ENCODE results near the gene WDFY2.

WDFY2 gene

DNA sequence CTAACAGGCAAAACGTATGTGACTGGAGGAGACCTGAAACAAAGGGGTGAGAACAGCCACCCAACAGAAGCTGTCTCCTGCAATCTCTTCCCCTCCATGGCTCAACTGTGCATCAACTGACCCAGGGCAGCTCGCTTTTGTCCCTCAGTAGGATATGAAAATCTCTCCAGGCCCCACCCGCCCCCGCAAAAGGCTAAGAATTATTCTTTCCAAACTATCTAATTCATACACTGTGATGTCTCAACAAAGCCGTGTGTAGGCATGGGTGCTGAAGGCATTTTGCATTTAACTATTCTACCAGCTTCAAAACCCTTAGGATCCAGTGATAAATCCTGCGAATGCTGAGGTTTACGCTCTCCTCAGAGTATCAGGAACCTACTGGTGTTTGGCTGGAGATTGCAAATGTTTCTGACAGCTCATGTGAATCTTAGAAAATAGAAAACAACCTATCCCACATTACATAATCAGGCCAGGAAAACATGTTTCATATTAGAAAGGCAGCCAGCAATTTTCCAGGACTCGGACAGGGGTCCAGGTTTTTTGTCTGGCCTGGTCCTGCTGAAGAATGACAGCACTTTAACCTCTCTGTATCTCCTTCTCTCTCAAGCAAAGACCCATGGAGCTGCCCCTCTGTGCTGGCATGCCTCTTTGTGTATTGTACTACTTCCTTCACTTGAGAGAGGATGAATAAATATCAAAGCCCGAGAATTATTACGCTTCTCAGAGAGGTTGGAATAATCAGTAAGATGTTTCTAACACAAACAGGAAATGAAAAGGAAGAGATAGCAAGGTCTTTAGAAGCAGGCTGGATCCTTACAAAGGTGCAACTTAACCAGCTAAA is 202.4 kb downstream of the WDFY2 start:
- DNase-seq (ENCODE audit: low read depth in 3 of 3, low spot score in 1 of 3) = no peak

DNA sequence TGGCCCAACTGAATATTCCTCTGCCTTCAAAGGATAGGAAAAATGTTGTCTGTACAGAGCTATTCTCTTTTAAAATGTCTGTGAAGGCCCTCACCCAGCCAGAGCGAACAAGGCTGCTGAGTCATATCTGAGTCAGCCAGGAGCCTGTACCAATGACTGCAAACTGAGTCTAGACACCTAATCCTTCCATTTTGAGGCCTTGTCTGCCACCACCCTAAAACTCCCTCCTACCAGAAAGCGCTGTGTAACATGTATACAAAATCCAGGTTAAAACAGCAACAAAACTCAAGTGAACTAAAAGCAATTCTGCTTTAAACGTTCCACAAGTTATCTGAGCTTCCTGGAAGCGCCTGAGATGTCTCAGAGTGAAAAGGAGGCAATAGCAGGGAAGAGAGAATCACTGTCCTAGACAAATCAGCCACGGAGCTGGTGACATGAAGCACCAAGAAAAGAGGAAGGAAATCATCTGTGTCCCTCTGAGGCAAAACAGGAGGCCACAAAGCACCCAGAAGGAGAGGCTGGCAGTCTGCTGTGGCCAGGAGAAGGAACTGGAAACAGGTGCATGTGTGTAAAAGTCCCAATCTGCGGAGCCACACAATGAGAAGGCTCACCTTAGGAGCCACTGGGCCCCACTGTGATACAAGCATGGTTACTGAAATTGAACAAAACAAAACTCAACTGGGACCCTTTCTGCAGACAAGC is 209.5 kb downstream of the WDFY2 start:
- no peak for DNase-seq (ENCODE audit: low read depth in 3 of 3, low spot score in 1 of 3)

DNA sequence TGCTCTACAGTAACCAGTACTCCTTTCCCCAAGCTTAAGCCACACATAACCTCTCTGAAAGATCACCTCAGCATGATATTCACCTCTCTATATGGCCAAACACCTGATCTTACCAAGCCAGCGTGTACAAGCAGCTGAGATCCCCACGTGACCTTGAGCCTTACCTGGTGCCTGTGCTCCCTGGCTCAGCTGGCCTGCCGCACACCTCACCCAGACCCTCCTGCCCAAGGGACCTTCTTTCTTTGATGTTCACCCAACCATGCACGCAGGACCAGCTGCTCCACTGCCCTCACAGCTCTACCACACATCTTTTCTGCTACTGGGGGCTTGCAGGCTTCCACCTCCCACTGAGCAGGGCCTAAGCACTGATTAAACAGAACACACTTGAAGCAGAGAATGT is 210.7 kb downstream of the WDFY2 start:
- DNase-seq (ENCODE audit: low read depth in 3 of 3, low spot score in 1 of 3) = no peak

DNA sequence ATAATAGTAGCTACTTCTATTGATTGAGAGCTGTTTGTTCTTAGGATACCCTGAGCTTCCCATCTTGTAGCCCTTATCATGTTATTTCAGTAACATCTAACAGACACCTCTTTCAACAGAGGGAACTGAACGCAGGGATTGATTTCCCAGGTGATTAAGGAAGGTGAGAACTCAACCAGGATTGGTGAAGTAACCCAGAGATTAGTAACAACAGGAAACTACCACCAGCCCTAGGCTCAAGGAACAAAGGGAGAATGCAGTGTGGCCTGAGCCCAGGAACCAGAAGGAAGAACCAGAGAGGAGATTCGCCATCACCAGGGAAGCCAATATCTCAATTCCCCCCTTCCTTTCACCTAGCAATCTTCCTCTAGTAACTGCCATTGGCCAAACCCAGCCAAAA is 211.2 kb downstream of the WDFY2 start:
- DNase-seq (ENCODE audit: low read depth in 3 of 3, low spot score in 1 of 3) = no peak

DNA sequence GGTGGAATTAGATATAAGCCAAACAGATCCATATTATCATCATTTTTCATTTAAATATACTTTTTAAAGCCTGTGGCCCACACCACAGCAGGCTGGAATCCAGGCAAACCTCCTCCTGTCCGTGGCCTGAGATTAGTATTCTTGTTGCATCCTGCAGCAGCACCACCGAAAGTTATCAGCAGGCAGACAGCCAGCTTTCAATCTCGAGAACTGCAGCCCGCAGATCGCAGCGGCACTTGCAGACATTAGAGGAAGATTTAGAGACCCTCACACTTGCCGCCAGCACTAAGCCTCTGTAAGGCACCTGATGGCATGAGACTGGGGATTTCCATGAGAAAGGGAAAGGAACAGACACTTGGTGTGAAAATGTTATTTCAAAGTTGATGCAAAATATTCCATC is 212.3 kb downstream of the WDFY2 start:
- no peak for DNase-seq (ENCODE audit: low read depth in 3 of 3, low spot score in 1 of 3)

DNA sequence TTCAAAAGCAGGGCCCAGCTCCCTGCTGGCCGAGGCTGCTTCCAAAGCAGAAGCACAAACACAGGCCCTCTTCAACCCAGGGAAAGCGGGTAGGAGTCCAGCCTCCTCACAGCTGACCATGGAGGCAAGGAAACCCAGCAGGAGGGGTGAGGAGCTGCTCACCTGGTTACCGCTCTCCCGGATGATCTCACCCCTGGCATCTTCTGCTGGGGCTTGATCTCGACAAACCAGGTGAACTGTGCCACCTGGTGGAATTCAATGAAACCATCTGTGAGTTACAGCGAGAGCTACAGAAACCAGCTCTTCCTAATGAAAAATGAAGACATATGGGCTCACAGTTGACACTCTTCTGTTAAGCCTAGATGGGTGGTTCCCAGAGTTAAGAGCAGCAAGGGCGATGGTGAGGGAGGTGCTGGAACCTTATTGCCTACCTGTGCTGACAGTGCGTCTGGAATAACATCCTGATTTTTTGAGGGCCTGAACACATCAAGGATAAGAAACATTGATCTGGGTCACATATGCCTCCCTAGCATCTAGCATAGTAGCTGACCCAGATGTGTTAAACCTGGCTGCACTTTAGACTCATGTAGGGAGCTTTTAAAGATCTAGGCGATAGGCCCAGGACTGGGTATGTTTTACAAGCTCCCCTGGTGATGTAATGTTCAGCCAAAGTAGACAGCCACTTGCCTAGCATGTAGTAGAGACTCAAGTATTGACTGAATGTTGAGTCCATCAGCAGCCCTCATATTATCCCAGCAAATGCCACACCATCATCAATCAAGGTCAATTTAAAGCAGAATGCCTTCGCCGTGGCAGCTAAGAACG is 213.6 kb downstream of the WDFY2 start:
- peak in 2 of 3 donors; percentile 33 to 37 for DNase-seq (ENCODE audit: low read depth in 3 of 3, low spot score in 1 of 3)

DNA sequence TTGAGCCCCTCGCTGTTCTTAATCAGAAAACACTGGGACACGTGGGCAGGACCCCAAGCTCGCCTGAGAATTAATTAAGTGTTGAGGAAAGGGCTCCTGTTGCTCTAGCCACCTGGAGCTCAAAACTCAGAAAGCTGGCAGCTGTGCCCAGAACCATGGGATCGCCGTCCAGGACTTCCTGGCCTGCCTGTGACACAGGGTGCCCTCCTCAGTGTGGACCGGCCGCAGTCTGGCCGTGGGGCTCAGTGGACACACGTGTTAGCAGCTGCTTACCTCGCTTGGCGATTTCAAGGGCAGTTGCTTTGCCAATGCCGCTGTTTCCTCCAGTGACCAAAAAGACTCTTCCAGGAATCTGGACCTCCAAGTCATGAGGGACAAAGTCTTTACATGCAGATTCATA is 215.0 kb downstream of the WDFY2 start:
- DNase-seq (ENCODE audit: low read depth in 3 of 3, low spot score in 1 of 3) = no peak

DNA sequence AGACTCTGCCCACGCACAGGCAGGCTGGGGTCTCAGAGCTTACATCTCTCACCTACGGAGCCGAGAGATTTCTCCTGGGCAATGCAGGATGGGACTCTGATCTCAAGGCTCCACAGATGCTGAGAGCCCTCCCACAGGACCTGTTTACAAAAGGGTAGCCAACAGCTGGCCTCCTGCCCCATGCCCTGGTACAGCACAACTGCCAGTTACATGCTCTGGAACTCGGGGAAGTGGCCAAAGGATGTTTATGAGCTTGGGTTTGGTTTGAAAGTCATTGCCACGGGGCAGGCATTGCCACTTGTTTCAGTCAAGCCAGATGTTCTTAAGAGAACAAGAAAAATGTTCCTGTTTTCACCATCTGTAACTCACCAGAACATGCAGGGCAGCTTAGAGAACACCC is 216.2 kb downstream of the WDFY2 start:
- no peak for DNase-seq (ENCODE audit: low read depth in 3 of 3, low spot score in 1 of 3)

DNA sequence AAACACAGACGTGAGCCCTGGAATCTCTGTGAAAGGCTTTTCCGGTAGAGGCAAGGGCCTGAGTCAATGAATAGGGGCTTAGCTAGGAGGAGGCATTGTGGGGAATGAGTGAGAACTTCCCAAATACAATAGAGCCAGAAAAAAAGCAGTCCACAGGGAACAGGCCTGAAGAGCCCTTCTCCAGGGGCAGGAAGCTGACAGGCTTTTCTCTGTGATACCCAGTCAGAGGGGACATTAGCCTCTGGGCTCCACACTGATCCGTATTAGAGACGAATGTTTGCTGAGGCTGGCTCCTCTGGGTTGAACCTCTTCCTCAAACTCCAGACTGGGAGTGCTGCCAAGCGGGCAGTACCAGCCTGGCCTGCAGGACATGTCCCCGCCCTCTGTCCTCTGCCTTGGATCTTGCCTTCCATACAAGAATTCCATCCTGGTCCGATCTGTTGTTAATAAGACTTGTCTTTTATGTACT is 217.4 kb downstream of the WDFY2 start:
- no peak for DNase-seq (ENCODE audit: low read depth in 3 of 3, low spot score in 1 of 3)

DNA sequence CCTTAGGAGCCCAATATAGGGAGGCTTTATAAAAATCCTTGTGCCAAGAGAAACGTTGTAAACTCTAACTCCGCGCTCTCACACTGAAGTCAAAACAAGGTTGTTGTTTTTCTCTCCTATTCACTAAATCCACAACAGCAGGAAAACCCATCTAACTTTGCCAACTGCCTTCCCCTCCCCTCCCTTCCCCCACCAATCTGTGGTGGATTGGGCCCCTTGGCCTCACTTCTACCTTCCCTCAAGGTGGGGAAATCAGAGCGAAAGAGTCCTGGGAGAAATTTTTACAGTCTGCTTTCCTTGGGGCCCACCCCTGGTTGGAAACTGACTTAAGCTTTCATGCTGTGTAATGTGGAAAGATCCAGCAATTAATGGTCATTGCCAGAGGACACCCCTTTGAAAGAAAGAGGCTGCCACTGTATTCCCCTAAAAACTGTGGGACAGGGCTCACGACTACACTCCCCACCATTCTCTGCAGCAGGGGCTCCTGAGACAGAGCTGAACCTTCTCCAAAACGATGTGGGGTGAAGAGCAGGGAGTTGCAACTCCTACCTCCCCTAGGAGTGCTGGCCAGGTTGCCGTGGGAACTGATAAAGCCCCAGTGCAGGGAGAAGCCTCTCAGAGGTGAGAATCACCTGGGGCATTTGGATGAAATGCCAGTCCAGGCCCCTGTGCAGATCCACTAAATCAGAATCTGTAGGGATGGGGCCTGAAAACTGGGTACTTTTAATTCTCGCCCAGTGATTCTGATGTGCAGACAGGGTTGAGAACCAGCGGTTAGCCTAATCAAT is 218.6 kb downstream of the WDFY2 start:
- DNase-seq (ENCODE audit: low read depth in 3 of 3, low spot score in 1 of 3) = no peak

DNA sequence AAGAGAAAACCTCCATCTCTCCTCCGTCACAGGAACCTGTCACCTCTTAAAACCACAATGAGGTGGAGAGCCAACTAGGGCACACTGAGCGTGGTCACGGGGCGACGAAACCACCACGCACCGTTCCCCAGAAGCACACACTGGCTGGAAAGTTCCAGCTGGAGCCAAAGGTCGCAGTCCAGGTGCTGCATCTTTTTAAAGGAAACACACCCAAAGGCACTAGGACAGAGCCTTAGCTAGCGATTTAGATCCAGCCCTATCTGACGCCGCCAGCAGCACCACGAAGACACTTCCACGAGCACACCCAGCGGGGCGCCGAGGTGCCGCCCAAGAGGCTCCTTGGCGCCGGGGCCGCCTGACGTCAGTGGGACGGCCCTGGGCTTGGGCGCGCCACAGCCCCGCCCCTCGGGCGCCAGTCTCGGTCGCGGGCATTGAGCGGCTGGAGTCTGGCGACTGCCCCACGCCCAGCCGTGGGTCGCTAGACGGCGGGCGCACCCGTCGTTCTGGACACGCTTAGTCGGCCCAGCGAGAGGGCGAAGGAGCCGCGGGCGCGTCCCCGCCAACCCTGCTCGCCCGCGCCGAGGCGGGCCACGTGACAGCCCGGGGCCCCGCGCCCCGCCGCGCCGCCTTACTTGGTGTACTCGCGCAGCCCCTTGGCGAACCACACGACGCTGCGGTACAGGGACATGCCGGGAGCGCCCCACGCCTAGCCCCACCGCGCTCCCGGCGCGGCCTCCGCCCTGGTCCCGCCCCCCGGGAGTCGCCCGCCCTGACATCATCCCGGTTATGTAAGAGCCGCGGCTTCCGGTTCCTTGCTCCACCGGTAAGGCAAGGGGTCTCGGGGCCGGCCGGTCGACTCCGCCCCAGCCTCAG is 219.4 kb downstream of the WDFY2 start, which contains the start of gene DHRS12:
Gene DHRS12 (minus strand): TSS at position 742 of the 873 bp plus-strand sequence. CDS start 4,504 bp downstream, outside the sequence.
- peak; percentile 67 to 74 (median 68) for DNase-seq (ENCODE audit: low read depth in 3 of 3, low spot score in 1 of 3)

DNA sequence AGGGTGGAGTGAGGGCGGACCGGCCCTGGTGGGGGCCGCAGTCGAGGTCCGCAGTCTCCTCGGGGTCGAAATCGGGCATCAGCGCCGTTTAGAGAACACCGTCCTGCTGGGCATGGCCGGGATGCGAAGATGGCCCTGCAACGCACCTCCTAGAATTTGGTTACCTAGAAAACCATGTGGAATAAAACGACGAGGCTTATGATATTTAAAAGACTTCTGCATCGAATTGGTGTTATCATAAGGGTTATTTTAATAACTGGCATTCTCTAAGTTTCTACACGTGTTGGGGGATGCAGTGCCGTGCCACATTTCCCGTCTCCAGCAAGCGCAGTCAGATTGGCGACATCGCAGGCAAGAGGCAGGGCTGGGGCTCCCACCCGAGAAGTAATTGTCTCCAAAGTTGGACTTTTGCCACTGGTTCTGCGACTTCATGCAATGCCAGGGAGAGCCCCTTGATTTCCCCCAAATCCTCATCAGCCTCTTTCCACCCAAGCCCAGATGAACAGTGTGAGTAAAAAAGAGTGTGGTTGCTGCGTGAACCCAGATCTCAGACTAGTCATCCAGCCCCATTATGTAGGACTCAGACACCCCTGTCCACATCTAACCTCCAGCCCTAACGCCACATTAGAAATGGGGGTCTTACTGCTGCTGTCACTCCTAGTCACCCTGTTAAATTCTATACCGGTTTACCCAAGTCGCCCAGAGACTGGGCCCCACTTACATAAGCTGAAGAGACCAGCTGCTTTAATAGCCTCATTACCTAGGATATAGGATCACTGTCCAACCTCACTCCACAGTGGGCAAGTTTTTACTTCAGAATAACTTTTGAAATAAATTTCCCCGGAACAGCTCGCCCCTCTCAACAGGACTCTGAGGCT is 220.3 kb downstream of the WDFY2 start:
- no peak for DNase-seq (ENCODE audit: low read depth in 3 of 3, low spot score in 1 of 3)

DNA sequence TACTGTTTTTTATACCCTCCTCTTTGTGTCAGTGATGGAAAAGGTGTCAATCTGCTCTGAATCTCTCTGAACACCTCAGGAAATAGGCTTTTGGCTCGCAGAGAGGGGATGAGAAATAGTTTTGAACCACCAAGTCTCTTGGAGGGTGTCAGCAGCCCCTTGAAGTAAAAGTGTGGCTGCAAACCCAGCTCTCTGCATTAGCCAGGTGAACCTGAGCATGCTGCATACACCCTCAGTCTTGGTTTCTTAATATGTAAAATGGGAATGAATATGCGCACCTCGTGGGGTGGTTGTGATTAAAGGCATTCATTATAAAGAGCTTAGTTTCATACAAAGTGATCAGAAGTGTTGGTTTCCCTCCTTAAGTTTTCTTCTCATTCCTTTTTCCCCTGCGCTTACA is 221.1 kb downstream of the WDFY2 start:
- DNase-seq (ENCODE audit: low read depth in 3 of 3, low spot score in 1 of 3) = no peak

DNA sequence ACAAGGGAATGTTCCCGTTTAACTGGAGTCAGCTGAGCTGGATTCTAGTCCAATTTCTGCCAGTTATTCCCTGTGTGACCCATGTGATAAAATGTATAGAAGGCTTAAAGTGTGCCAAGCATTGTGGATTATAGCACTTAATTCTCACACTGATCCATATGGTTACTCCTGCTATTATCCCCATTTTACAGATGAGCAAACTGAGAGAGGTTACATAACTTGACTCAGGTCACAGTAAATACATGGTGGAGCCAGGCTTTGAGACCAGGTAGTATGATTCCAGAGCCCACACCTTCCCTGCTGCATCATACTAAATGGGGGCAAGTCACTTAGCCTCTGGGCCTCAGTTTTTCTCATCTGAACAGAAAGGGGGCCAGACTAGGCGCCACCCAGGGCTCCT is 221.7 kb downstream of the WDFY2 start:
- DNase-seq (ENCODE audit: low read depth in 3 of 3, low spot score in 1 of 3) = no peak

DNA sequence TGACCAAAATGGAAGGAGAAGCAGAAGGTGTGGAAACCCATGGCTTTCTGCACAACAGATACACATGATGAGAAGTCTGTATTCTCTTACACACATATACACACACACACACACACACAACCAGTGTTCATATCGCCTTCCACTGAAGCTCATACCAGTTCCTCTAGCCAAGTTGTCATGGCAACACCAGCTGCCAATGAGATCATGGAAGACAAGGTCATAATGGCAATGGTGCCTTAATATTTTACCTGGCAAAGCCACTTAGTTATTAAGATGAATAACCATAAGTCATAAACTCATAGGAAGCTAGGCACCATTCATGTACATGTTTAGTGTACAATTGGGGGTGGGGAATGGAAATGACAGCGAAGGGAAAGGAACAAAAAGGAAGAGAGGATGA is 222.3 kb downstream of the WDFY2 start:
- DNase-seq (ENCODE audit: low read depth in 3 of 3, low spot score in 1 of 3) = no peak

DNA sequence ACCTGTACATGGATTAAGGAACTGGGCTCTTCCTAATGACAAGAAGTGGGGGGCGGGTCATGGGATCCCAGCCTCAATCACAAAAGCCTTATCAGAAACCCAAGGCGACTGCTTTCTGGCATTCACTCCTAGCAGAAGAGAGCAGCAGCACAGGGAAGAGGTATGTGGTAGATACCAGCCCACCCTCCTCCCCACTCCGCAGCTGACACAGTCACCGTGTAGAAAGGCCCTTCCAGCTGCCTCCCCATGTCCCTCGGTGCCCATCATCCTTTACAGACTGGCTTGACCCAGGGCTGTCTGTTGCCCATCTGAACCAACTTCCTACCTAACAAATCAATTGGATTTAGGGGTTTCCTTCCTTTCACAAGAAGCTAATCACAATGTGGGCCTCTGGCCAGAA is 222.8 kb downstream of the WDFY2 start:
- no peak for DNase-seq (ENCODE audit: low read depth in 3 of 3, low spot score in 1 of 3)

DNA sequence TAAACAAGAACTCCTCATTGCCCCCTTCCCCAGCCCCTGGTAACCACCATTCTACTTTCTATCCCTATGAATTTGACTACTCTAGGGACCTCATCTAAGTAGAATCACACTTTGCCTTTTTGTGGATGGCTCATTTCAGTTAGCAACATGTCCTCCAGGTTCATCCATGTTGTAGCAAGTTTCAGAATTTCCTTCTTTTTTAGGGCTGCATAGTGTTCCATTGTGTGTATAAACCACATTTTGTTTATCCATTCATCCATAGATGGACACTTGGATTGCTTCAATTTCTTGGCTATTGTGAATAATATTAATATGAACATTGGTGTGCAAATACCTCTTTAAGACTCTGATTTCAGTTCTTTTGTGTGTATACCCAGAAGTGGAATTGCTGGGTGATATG is 224.5 kb downstream of the WDFY2 start:
- DNase-seq (ENCODE audit: low read depth in 3 of 3, low spot score in 1 of 3) = no peak

DNA sequence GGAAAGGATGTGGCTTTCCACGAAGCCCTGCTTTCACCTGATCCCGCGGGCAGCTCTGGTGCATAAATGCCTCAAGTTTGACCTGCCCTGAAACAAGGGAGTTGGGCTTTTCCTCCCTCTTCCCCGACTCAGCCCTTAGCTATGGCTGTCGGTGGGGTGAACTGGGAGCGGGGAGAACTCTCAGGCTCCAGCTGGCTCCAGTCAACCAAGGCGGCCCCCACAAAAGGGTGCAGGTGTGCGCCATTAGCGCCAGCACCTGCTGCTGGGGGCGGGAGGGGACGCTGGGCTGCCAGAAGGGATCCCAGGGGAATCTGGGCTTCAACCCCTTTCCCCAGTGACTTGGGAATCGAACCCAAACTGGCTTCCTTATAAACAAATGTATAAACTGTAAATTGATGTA is 226.8 kb downstream of the WDFY2 start:
- no peak for DNase-seq (ENCODE audit: low read depth in 3 of 3, low spot score in 1 of 3)

DNA sequence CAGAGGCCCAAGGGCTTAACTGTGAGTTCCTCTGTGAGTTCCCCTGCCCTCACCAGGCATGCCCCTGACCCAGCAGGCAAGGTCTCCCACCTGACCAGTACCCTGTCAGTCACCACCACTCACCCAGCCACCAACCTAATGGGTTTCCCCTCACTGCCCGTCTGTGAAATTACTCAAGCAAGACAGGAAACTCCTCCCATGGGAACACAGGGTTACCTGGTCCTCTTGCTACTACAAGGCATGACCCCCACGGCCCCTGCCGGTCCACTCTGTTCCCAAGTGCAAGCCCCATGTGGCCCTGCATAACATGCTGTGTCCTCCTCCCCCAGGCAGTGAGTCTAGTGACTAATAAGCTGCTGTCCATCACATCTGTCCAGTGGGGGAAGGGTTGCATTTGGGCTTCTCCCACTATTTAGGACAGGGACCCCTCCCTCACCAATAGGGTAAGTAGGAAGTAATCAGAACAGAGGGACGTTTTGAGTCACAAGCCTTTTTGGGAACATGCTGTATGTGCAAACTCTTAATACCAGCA is 227.7 kb downstream of the WDFY2 start:
- no peak for DNase-seq (ENCODE audit: low read depth in 3 of 3, low spot score in 1 of 3)
